ENCODE results near the gene TULP1.

The TULP1 gene

DNA sequence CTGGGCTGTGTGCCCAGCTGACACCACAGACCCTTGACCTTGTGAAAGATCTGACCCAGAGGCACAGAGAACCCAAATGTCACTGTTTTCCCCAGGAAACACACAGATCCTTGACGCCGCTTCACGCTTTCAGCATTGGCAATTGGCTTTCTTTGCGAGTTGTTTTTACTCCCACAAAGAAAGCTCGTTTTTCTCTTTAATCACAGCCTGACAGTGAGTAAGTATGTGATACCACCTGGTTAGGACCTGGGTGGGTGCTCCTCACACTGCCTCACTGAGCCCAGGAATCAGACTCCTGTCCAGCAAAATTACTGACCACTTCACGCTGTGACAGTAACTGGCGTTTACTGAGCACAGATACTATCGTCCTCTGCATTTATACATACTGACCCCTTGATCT is 31.5 kb downstream of the TULP1 start:
- no peak for DNase-seq

DNA sequence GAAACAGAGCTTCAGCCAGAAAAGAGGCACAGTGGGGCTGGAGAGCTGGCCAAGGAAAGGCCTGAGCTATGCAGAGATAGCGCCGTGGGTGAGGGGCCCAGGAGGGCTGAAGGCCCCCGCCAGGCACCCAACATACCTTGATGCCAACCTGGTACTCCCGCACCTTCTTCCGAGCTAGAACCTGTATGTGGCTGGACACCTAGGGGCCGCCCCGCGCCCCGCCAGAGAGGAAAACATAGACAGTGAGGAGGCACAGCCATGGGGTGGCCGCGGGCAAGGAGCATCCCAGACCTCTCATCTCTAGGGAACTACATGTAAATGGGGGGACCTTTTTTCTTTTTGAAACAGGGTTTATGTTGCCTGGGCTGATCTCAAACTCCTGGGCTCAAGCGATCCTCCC is 32.5 kb downstream of the TULP1 start:
- no peak for DNase-seq

GRCh38 chr6:35478259-35478658 is 34.4 kb downstream of the TULP1 start:
- no peak for DNase-seq

DNA sequence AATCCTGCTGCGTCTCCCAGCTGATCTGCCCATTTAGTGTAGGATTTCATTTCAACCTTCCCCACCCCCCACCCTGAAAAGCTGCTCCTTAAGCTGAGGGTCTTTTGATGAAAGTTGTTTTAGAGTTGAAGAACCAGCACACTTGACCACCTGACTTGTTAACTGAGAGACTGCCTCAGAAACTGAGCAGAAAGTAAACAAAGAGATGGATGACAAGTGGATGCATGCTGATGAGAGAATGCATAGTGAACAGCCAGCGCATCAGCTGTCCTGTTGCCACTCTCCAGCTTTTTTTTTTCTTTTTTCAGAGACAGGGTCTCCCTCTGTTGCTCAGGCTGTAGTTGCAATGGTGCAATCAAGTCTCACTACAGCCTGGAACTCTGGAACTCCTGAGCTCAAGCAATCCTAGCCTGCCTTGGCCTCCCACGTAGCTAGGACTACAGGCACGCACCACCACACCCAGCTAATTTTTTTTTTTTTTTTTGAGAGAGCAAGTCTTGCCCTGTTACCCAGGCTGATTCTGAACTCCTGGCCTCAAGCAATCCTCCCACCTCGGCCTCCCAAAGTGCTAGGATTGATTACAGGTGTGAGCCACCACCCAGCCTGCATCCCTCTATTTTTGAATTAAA is 35.0 kb downstream of the TULP1 start:
- no peak for DNase-seq

DNA sequence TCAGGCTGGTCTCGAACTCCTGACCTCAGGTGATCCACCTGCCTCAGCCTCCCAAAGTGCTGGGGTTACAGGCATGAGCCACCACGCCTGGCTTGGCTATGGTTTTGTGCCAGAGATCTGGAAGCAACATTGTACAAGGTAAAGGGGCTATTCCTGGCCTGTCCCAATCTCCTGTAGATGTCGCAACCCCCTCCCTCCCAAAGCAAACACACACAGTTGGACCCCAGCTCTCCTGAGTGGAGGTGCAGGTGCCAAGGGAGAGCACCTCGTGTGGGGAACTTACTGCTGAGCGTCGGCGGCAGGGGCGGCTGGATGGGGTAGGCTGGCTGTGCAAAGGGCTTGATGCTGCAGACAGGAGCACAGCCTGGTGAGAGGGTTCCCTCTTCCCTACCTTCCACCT is 35.7 kb downstream of the TULP1 start:
- DNase-seq = no peak

DNA sequence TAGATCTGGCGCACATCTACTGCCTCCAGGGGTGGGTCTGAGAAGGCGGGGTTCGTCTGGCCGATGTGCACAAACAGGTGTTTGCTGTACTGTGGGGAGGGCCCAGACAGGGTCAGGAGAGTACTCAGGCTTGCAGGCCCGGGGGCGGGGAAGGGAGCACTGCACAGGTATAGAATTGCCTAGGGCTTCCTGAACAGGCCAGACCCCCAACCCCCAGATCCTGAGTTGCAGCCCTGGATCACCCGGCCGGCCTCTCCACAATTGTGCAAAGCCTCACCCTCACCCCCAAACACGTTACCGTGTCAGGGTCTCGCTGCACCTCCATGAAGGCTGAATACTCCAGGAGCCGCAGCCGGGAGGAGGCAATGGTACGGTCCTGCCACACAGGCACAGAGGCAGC is 36.7 kb downstream of the TULP1 start:
- no peak for DNase-seq

DNA sequence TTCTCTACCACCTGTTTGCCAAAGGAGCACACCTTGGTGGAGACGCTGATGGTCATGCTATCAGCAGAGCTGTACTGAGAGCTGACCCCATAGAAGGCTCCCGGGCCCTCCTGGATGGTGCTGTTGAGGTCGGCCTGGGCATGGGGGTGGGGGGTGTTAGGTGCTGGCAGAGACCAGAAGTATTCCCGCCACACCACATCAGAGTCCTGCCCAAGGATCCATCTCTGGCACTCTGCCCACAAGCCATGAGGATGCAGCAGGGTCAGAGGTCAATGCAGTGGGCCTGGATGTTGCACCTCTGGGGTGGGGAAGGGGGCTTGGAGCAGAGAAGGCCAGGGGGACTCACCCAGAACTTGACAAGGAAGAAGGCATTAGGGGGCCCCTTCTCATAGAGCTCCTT is 37.1 kb downstream of the TULP1 start:
- DNase-seq = no peak

GRCh38 chr6:35474942-35475570 is 37.6 kb downstream of the TULP1 start:
- DNase-seq = peak; percentile 20

GRCh38 chr6:35474131-35474941 is 38.4 kb downstream of the TULP1 start:
- DNase-seq = peak; percentile 32

GRCh38 chr6:35473850-35474130 is 38.9 kb downstream of the TULP1 start:
- peak; percentile 55 for DNase-seq

DNA sequence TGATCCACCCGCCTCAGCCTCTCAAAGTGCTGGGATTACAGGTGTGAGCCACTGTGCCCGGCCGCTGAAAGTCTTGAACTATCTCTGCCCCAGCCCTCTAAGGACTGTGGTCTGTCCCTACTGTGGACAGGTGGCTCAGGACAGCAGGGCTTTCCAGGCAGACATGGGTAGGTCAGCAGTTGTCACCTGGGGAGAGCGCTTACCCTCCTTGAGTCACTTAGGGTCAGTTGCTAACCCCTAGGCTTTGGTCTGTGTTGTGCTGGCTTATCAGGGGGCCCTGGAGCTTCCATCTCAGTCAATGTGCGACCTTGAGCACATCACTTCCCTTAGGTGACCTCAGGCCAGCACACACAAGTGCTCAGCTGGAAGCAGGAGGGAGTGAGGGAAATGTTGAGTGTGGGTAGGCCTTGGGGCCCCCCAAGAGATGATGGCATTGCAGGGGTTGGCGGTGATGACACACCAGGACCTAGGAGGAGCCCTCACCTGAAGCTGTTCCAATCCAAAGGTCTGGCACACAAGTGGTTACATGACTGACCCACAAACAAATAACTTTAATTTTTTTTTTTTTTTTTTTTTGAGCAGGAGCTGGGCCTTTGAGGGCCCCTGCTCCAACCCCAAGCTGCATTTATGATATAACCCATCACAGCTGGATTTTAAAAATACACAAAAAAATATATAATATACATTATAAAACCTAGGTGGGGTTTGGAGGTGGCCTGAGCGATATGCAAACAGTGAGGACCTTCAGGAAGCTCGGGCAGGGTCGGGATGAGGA is 39.4 kb downstream of the TULP1 start:
- peak; percentile 29 for DNase-seq

DNA sequence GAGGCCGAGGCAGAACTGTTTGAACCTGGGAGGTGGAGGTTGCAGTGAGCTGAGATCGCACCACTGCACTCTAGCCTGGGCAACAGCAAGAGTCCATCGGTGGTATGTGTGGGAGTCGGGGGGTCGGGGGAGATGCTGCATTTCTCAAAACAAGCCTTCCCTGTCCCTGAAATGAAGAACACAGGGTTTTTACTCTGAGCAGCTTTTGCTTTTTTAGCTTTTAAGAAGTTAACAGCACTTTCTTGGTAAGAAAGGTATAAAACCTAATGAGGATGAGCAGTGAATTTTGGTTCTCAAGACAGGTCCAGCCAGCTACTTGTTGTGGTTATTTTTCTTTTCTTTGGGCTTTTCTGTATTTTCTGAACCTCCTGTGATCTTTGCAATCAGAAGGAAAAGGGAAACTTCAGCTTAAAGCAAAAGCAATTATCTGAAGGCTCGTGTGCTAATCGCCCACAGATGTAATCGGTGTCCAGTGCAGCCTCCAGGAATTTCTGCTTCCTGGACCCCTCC is 40.8 kb downstream of the TULP1 start:
- DNase-seq = no peak

DNA sequence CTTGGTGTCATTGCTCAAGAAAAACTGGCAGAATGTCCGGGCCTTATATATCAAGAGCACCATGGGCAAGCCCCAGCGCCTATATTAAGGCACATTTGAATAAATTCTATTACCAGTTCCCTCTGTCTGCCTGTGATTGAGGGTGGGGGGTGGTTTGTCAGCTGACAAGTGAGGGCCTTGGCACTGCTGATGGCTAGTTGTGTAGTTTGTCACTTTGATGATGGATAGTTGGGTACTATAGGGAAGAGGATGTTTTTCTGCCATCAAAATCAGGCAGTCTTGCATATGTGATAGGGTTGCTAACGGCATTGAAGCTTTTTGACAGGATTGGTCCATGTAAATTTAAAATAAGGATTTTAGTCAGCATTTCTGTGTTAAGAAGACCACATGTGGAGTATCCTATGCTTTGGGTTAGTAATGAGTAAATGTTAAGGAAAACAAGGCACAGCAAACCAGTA is 42.0 kb downstream of the TULP1 start:
- peak; percentile 27 for DNase-seq

- DNase-seq = peak; percentile 63
These were observed 42.7 kb downstream of the TULP1 start for GRCh38 chr6:35469751-35470662.

GRCh38 chr6:35468980-35469750 is 43.5 kb downstream of the TULP1 start:
- peak; percentile 19 for DNase-seq

- DNase-seq = peak; percentile 99
These were observed 44.3 kb downstream of the TULP1 start, which contains the start of gene RPL10A for GRCh38 chr6:35468181-35468979. RPL10A (plus strand) TSS chr6:35468401; CDS start chr6:35468435, 34 bp downstream.

GRCh38 chr6:35465646-35466045 is 47.0 kb downstream of the TULP1 start:
- no peak for DNase-seq

- no peak for DNase-seq
These were observed 49.4 kb downstream of the TULP1 start for GRCh38 chr6:35463292-35463691.

GRCh38 chr6:35461270-35461669 is 51.4 kb downstream of the TULP1 start:
- no peak for DNase-seq

DNA sequence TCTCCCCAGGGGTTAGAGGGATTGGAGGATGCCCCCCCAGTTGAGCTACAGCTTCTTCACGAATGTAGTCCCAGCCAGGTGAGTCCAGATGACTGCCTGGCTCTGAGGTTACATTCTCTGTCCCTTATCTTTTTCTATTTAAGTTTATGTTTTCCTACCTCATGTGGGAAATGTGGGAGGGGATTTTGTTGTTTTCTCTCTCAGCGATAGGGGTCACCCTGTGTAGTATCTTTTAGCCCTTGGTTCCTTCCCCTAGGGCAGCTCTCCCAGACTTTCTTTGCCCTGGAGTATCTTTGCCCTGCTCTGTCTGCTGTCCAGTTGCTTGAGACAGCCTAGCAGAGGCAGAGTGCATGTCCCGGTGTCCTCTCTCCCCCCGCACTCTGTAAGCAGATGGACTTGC is 54.8 kb downstream of the TULP1 start:
- DNase-seq = no peak
